ENCODE data around the gene KLK12.

Gene KLK12

DNA sequence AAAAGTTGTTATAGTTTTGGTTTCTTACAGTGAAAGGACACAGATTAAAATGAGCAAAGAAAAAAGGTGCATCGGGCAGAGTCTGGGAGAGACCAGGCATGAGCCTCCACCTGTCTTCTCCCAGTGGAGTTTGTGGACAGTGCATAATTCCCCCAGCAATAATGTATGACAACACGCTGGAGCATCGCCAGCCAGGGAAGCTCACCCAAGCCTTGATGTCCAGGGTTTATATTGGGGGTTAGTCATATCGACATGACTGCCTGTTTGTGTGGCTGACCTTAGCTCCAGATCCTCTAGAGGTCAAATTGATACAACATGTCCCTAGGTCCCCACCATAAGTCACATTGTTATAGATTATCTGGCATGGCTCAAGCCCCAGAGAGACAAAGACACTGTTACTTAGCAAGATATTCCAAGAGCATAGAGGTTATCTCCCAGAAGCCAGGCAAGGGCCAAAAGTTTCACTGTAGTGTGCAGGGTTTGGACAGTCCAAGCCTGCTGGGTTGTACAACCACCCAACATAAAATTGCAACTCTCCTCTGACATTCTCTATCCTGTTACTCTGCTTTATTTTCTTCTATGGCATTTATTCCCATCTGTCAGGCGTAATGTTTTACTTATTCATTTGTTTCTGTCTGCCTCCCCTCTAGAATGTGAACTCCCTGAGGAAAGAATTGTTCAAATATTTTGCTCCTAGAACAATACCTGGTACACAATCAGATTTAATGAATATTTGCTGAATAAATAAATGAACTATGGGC is 35.7 kb upstream of the KLK12 start:
- no peak for TF ChIP-seq POLR2AphosphoS5 (IDR thresholded peaks at IDR 0.05; ENCODE audit: low read depth, low read length)
- no peak for TF ChIP-seq SIN3A (IDR thresholded peaks at IDR 0.05; ENCODE audit: borderline replicate concordance, insufficient read depth, low read length)
- TF ChIP-seq TAF1 (IDR thresholded peaks at IDR 0.05; ENCODE audit: borderline replicate concordance, insufficient read depth, low read length), result no peak
- no peak for TF ChIP-seq FOXP2 (optimal IDR thresholded peaks at IDR 0.05; ENCODE audit: borderline replicate concordance, extremely low read depth, extremely low read length, insufficient read depth)
- no peak for TF ChIP-seq REST (IDR thresholded peaks at IDR 0.05; ENCODE audit: insufficient read depth in 1 of 2, low read depth in 2 of 2, low read length in 2 of 2)

- TF ChIP-seq SIN3A (IDR thresholded peaks at IDR 0.05; ENCODE audit: borderline replicate concordance, insufficient read depth, low read length), result no peak
- no peak for TF ChIP-seq FOXP2 (optimal IDR thresholded peaks at IDR 0.05; ENCODE audit: borderline replicate concordance, extremely low read depth, extremely low read length, insufficient read depth)
- TF ChIP-seq TAF1 (IDR thresholded peaks at IDR 0.05; ENCODE audit: borderline replicate concordance, insufficient read depth, low read length), result no peak
- no peak for TF ChIP-seq REST (IDR thresholded peaks at IDR 0.05; ENCODE audit: insufficient read depth in 1 of 2, low read depth in 2 of 2, low read length in 2 of 2)
- TF ChIP-seq POLR2AphosphoS5 (IDR thresholded peaks at IDR 0.05; ENCODE audit: low read depth, low read length), result no peak
These were observed 31.8 kb upstream of the KLK12 start for GRCh38 chr19:51066393-51067186.

- TF ChIP-seq SIN3A (IDR thresholded peaks at IDR 0.05; ENCODE audit: borderline replicate concordance, insufficient read depth, low read length) (no peak), POLR2AphosphoS5 (IDR thresholded peaks at IDR 0.05; ENCODE audit: low read depth, low read length) (no peak), FOXP2 (optimal IDR thresholded peaks at IDR 0.05; ENCODE audit: borderline replicate concordance, extremely low read depth, extremely low read length, insufficient read depth) (no peak), REST (IDR thresholded peaks at IDR 0.05; ENCODE audit: insufficient read depth in 1 of 2, low read depth in 2 of 2, low read length in 2 of 2) (no peak), TAF1 (IDR thresholded peaks at IDR 0.05; ENCODE audit: borderline replicate concordance, insufficient read depth, low read length) (no peak)
These were observed 30.6 kb upstream of the KLK12 start for GRCh38 chr19:51065221-51065960.

DNA sequence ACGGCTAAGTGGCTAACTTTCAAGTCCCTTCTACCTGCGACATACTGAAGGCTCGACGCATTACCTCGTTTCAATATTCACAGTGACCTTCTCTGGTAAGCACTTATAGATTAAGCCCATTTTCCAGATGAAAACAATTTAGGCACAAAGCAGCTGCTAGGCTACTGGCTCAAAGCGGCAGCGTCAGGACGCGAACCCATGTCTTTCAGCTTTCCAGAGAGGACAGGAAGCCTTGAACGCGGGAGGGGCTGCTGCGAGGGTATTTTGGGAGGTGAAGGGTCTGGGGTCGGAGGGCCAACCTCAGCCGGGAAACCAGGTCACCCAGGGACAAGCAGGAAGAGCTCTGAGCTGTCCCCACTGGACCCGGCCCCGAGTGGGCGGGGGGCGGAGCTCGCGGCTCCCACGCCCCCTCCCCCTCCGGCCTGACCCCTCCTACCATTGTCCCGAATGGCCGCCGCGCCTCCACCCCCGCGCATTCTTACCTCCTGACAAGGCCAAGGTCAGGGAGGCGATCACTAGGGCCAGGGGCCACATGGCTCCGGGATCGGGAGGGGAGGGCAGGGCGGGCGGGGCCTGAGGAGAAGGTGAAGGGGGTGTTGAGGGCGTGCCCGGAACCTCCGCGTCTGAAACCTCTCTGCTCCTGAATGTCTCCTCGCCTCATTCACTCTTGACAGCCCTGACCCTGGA is 29.9 kb upstream of the KLK12 start, which contains the start of gene KLK13:
KLK13 (minus strand) TSS at position 559 of the 687 bp plus-strand sequence; CDS start at position 534, 25 bp downstream.
- TF ChIP-seq REST (IDR thresholded peaks at IDR 0.05; ENCODE audit: insufficient read depth in 1 of 2, low read depth in 2 of 2, low read length in 2 of 2) (no peak), TAF1 (IDR thresholded peaks at IDR 0.05; ENCODE audit: borderline replicate concordance, insufficient read depth, low read length) (no peak), POLR2AphosphoS5 (IDR thresholded peaks at IDR 0.05; ENCODE audit: low read depth, low read length) (no peak), SIN3A (IDR thresholded peaks at IDR 0.05; ENCODE audit: borderline replicate concordance, insufficient read depth, low read length) (no peak), FOXP2 (optimal IDR thresholded peaks at IDR 0.05; ENCODE audit: borderline replicate concordance, extremely low read depth, extremely low read length, insufficient read depth) (no peak)
